A673 (cell line): ENCODE results near the gene IRS1.

ENCODE experiments used
- EZH2 ChIP-seq: fragments of 200-600 bp; sonication (generic); IDR thresholded peaks from 2 replicates; pipeline ENCODE4 v1.6.1; 2017; ENCODE audit warnings: borderline replicate concordance, low read depth, mild to moderate bottlenecking, mixed read lengths, antibody characterized with exemption, low read length; ENCODE audit not compliant: poor library complexity, severe bottlenecking
- TF ChIP-seq, protein P1 (sequence below): fragments of 300-800, 200-600 bp; sonication (generic); conservative IDR thresholded peaks from 2 replicates; pipeline ENCODE4 v1.5.1; 2017; ENCODE audit warnings: low read depth, mild to moderate bottlenecking, antibody characterized with exemption, low read length, moderate library complexity, mixed read lengths

DNA sequence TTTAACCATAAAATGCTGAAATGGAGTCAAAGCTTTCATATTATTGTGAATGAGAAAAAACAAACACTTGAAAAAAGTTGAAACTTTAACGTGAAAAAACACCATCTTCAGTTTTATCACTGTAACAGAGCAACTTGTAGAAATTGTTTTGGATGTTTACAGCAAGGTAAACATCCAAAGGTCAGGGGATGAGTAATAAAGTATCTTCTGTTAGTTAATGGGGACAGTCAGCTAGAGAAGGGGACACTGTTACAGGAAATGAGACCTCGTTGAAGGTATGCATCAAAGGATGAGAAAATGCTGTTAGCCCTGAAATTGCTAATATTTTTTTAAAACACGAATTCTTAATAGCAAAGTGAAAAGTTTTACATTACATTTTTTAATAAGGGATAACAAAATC is 39.1 kb upstream of the IRS1 start:
- TF ChIP-seq, protein P1, sequence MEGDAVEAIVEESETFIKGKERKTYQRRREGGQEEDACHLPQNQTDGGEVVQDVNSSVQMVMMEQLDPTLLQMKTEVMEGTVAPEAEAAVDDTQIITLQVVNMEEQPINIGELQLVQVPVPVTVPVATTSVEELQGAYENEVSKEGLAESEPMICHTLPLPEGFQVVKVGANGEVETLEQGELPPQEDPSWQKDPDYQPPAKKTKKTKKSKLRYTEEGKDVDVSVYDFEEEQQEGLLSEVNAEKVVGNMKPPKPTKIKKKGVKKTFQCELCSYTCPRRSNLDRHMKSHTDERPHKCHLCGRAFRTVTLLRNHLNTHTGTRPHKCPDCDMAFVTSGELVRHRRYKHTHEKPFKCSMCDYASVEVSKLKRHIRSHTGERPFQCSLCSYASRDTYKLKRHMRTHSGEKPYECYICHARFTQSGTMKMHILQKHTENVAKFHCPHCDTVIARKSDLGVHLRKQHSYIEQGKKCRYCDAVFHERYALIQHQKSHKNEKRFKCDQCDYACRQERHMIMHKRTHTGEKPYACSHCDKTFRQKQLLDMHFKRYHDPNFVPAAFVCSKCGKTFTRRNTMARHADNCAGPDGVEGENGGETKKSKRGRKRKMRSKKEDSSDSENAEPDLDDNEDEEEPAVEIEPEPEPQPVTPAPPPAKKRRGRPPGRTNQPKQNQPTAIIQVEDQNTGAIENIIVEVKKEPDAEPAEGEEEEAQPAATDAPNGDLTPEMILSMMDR: no peak
- TF ChIP-seq EZH2: no peak
